ENCODE results near the gene ALOX5AP. TPM values are rescaled to one million over a fixed set of nuclear protein-coding genes. Genes with fewer than 3 reads are reported as not detected.

ALOX5AP gene
- total and polyA plus RNA-seq, 2 experiments from 2014 or later, result 0.66 TPM; not detected in 1

DNA sequence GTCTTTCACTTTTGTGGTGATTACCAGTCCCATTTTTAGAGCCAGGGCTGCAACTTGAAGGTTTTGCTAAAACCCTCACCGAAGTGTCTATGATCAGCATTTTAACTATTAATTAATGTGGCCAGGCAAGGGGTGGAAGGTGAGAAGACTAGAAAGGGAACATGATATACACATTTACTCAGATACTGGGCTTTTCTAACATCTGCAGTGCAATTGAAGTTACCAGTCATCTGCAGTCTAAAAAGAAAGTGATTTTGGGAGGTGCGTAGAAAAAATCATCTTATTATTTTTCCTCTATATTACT is 481 bp downstream of the ALOX5AP start:
- Histone ChIP-seq H3K9me3 (ENCODE audit: low read depth) (no peaks in the 10 kb centered on the region), H3K27me3 (no peaks in the 10 kb centered on the region), H3K4me3 (no peak overlapping the region), H3K36me3 (no peaks in the 10 kb centered on the region), H3K4me1 (ENCODE audit: low read depth) (no peaks in the 10 kb centered on the region), H3K27ac (no peak overlapping the region)
- DNase-seq (ENCODE audit: low read depth in 1 of 2, low spot score in 1 of 2), result no peak
- TF ChIP-seq, protein P1, sequence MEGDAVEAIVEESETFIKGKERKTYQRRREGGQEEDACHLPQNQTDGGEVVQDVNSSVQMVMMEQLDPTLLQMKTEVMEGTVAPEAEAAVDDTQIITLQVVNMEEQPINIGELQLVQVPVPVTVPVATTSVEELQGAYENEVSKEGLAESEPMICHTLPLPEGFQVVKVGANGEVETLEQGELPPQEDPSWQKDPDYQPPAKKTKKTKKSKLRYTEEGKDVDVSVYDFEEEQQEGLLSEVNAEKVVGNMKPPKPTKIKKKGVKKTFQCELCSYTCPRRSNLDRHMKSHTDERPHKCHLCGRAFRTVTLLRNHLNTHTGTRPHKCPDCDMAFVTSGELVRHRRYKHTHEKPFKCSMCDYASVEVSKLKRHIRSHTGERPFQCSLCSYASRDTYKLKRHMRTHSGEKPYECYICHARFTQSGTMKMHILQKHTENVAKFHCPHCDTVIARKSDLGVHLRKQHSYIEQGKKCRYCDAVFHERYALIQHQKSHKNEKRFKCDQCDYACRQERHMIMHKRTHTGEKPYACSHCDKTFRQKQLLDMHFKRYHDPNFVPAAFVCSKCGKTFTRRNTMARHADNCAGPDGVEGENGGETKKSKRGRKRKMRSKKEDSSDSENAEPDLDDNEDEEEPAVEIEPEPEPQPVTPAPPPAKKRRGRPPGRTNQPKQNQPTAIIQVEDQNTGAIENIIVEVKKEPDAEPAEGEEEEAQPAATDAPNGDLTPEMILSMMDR (IDR thresholded peaks at IDR 0.05; ENCODE audit: low read depth, low read length), result no peak

DNA sequence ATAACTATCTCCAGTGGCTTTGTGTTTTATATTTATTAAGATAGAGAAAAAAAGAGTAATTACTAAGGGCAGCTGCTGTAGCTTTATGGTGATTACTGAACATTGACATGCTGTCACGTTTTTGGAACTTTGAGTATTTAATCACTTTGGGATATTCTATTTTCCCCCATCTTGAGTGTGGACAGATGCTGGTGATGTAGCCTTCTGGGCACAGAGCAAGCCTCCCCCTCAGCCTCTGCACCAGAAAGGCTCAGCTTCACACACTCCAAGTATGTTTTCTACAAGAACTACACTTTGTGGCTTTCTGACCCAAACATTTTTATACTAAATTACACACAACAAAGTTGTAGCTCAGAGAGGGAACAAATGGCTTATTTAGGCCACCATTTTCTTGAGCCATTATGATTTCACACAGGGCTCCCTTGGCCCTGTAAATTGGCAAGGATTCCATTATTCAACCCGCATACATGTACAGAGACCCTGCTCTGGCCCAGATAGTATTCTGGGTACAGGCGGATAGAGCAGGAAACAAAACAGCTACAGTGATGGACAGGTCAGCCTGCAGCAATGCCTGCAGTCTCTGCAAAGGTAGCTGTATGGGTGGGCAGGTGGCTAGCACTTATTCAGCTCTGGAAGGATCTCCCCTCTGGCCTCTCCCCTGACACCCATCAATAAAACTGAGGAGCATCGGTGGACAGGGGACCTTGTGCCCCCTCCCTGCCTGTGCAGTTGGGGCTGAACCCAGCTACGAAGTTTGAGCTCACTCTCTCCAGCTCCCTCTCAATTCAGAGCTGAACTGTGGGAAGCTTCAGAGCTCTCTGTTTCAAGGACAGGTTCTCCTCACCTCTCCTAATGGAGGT is 1.3 kb downstream of the ALOX5AP start:
- TF ChIP-seq, protein P1 (IDR thresholded peaks at IDR 0.05; ENCODE audit: low read depth, low read length), result no peak
- Histone ChIP-seq H3K27ac (no peak overlapping the region), H3K4me1 (ENCODE audit: low read depth) (no peaks in the 10 kb centered on the region), H3K36me3 (no peaks in the 10 kb centered on the region), H3K27me3 (no peaks in the 10 kb centered on the region), H3K4me3 (no peak overlapping the region), H3K9me3 (ENCODE audit: low read depth) (no peaks in the 10 kb centered on the region)
- DNase-seq (ENCODE audit: low read depth in 1 of 2, low spot score in 1 of 2), result no peak

DNA sequence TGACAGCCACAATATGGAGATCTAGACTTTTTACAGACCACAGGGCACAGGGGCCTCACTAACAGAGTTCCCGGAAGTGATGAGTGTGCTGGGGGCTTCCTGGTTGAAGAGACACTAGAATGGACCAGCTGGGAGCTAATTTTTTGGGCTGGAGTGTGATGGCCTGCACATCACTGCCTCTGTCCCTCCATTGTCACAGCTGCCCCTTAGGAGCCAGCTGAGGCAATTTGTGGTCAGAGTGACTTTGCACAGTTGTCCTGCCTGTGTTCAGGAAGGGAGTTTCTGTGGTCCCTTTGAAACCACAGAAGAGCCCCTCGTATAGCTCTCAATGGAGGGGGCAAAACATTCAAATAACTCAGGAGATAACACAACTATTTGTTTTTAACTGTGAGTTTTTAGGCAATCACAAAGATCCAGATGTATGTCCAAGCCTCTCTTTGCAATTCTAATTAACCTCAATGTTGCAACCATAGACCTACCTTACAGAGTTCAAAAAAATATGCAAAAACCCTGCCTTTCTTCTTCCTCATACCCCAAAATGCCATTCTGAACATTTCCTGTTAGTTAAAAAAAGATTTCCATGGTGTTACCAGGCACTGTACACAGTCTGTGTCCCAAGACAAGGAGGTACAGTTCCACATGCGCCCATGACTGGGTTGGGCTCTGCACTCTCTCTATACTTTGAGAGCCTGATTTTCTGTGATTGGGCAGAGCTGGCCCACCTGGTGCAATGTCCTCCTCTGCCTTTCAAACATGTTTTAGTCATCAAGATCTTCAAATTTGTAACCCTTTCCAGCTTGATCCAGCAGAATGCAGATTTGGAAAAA is 2.4 kb downstream of the ALOX5AP start:
- DNase-seq (ENCODE audit: low read depth in 1 of 2, low spot score in 1 of 2), result no peak
- no peak overlapping the region for H3K4me3 ChIP-seq
- peaks cover 4% of the 10 kb centered on the region for H3K4me1 ChIP-seq (ENCODE audit: low read depth)
- TF ChIP-seq, protein P1 (IDR thresholded peaks at IDR 0.05; ENCODE audit: low read depth, low read length), result no peak
- H3K27me3 ChIP-seq, result no peaks in the 10 kb centered on the region
- H3K9me3 ChIP-seq (ENCODE audit: low read depth), result no peaks in the 10 kb centered on the region
- no peak overlapping the region for H3K27ac ChIP-seq
- no peaks in the 10 kb centered on the region for H3K36me3 ChIP-seq

DNA sequence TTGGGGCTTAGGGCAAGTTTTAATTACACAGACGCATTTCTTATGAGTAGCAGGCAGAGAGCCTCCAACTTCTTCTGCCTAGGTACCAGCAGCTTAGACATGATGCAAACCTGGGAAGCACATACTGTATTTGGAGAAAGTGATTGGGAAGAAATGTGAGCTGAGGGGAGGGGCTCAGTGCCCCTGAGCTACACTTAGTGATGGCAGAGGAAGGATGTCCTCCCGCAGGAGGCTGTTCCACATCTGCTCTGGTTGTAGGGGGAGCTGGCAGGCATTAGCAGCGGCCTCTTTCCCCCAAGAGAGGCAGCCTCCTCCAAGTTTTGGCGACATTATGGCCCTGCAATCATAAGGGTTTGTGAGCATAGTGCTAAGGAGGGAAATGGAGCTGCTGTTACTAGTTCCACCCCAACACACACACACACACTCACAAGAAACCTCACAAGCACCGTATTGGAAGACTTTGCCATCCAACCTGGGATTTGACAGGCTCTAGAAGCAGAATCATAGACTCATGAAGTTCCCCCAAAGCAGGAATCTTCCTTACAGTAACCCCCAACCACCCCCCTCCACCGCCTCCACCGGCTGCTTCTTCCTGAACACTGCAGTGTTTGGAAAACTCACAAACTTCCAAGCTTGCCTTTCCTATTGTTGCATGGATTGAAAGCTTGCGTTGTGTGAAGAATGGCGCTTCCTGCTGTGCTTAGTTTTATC is 3.3 kb downstream of the ALOX5AP start:
- Histone ChIP-seq H3K4me1 (ENCODE audit: low read depth) (peaks cover 14% of the 10 kb centered on the region), H3K4me3 (no peak overlapping the region), H3K27ac (no peak overlapping the region), H3K27me3 (no peaks in the 10 kb centered on the region), H3K36me3 (no peaks in the 10 kb centered on the region), H3K9me3 (ENCODE audit: low read depth) (no peaks in the 10 kb centered on the region)
- TF ChIP-seq, protein P1 (IDR thresholded peaks at IDR 0.05; ENCODE audit: low read depth, low read length), result no peak
- peak in 1 of 2 donors; percentile 29 for DNase-seq (ENCODE audit: low read depth in 1 of 2, low spot score in 1 of 2)

DNA sequence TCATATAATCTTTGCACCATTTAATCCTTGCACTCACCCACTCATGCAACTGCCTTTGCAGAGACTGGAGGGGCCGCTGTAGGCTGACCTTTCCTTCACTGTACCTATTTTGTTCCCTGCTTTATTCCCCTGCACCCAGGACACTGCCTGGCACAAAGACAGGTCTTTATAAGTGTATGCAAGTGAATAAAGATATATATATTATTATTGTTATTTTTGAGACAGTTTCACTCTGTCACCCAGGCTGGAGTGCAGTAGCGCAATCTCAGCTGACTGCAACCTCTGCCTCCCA is 3.8 kb downstream of the ALOX5AP start:
- peaks cover 19% of the 10 kb centered on the region for H3K4me1 ChIP-seq (ENCODE audit: low read depth)

More for the DNA sequence above, 3.8 kb downstream of the ALOX5AP start:
- no peak for DNase-seq (ENCODE audit: low read depth in 1 of 2, low spot score in 1 of 2)
- Histone ChIP-seq H3K36me3 (no peaks in the 10 kb centered on the region), H3K27ac (no peak overlapping the region), H3K4me3 (no peak overlapping the region), H3K9me3 (ENCODE audit: low read depth) (no peaks in the 10 kb centered on the region), H3K27me3 (no peaks in the 10 kb centered on the region)
- TF ChIP-seq, protein P1 (IDR thresholded peaks at IDR 0.05; ENCODE audit: low read depth, low read length), result no peak

All from cardiac muscle cell (in vitro differentiated cells and primary cell).